ENCODE data around the gene IFNG. TPM values are rescaled to one million over a fixed set of nuclear protein-coding genes. Genes with fewer than 3 reads are reported as not detected.

The IFNG gene
- total RNA-seq, 1 experiment from 2014 or later, result not detected

GRCh38 chr12:68173792-68174191 lies 14.3 kb upstream of the IFNG start:
- DNase-seq (ENCODE audit: low read depth), result no peak
- in situ Hi-C loops (cut with HindIII; ENCODE audit: low pct_unique_long_range_greater_than_20kb, low sequenced_read_pairs), result no loop called here

GRCh38 chr12:68170726-68171125 lies 11.2 kb upstream of the IFNG start:
- no peak for DNase-seq (ENCODE audit: low read depth)

GRCh38 chr12:68169213-68169889 lies 9.8 kb upstream of the IFNG start:
- DNase-seq (ENCODE audit: low read depth), result no peak
- in situ Hi-C loops (cut with HindIII; ENCODE audit: low pct_unique_long_range_greater_than_20kb, low sequenced_read_pairs), result no loop called here

More at GRCh38 chr12:68170726-68171125, 11.2 kb upstream of the IFNG start:
- in situ Hi-C loops (cut with HindIII; ENCODE audit: low pct_unique_long_range_greater_than_20kb, low sequenced_read_pairs), result no loop called here

GRCh38 chr12:68166317-68166831 lies 6.8 kb upstream of the IFNG start:
- no peak for DNase-seq (ENCODE audit: low read depth)
- in situ Hi-C loops (cut with HindIII; ENCODE audit: low pct_unique_long_range_greater_than_20kb, low sequenced_read_pairs), result no loop called here

GRCh38 chr12:68163560-68164081 lies 4.1 kb upstream of the IFNG start:
- in situ Hi-C loops (cut with HindIII; ENCODE audit: low pct_unique_long_range_greater_than_20kb, low sequenced_read_pairs), result no loop called here
- no peak for DNase-seq (ENCODE audit: low read depth)

- in situ Hi-C loops (cut with HindIII; ENCODE audit: low pct_unique_long_range_greater_than_20kb, low sequenced_read_pairs), result no loop called here
- no peak for DNase-seq (ENCODE audit: low read depth)
These were observed 2.8 kb upstream of the IFNG start for GRCh38 chr12:68162374-68162773.

GRCh38 chr12:68158432-68158831 lies 1.1 kb downstream of the IFNG start:
- DNase-seq (ENCODE audit: low read depth), result no peak
- in situ Hi-C loops (cut with HindIII; ENCODE audit: low pct_unique_long_range_greater_than_20kb, low sequenced_read_pairs), result no loop called here

GRCh38 chr12:68157380-68157779 lies 2.2 kb downstream of the IFNG start:
- in situ Hi-C loops (cut with HindIII; ENCODE audit: low pct_unique_long_range_greater_than_20kb, low sequenced_read_pairs), result no loop called here
- no peak for DNase-seq (ENCODE audit: low read depth)

- DNase-seq (ENCODE audit: low read depth), result no peak
- in situ Hi-C loops (cut with HindIII; ENCODE audit: low pct_unique_long_range_greater_than_20kb, low sequenced_read_pairs), result no loop called here
These were observed 2.9 kb downstream of the IFNG start for GRCh38 chr12:68156636-68157035.

GRCh38 chr12:68154779-68155178 lies 4.8 kb downstream of the IFNG start:
- in situ Hi-C loops (cut with HindIII; ENCODE audit: low pct_unique_long_range_greater_than_20kb, low sequenced_read_pairs), result no loop called here
- no peak for DNase-seq (ENCODE audit: low read depth)

- in situ Hi-C loops (cut with HindIII; ENCODE audit: low pct_unique_long_range_greater_than_20kb, low sequenced_read_pairs), result no loop called here
- no peak for DNase-seq (ENCODE audit: low read depth)
These were observed 11.1 kb downstream of the IFNG start for GRCh38 chr12:68148261-68148951.

GRCh38 chr12:68140556-68140955 lies 19.0 kb downstream of the IFNG start:
- in situ Hi-C loops (cut with HindIII; ENCODE audit: low pct_unique_long_range_greater_than_20kb, low sequenced_read_pairs), result no loop called here
- no peak for DNase-seq (ENCODE audit: low read depth)

GRCh38 chr12:68139941-68140340 lies 19.6 kb downstream of the IFNG start:
- no peak for DNase-seq (ENCODE audit: low read depth)

GRCh38 chr12:68139001-68139400 lies 20.5 kb downstream of the IFNG start:
- no peak for DNase-seq (ENCODE audit: low read depth)
- in situ Hi-C loops (cut with HindIII; ENCODE audit: low pct_unique_long_range_greater_than_20kb, low sequenced_read_pairs), result no loop called here

More at GRCh38 chr12:68139941-68140340, 19.6 kb downstream of the IFNG start:
- in situ Hi-C loops (cut with HindIII; ENCODE audit: low pct_unique_long_range_greater_than_20kb, low sequenced_read_pairs), result no loop called here

- peak; percentile 19 for DNase-seq (ENCODE audit: low read depth)
- in situ Hi-C loops (cut with HindIII; ENCODE audit: low pct_unique_long_range_greater_than_20kb, low sequenced_read_pairs), result no loop called here
These were observed 21.1 kb downstream of the IFNG start for GRCh38 chr12:68138480-68138879.

GRCh38 chr12:68137335-68137830 lies 22.2 kb downstream of the IFNG start:
- in situ Hi-C loops (cut with HindIII; ENCODE audit: low pct_unique_long_range_greater_than_20kb, low sequenced_read_pairs), result no loop called here

GRCh38 chr12:68135520-68135919 lies 24.0 kb downstream of the IFNG start:
- in situ Hi-C loops (cut with HindIII; ENCODE audit: low pct_unique_long_range_greater_than_20kb, low sequenced_read_pairs), result no loop called here
- no peak for DNase-seq (ENCODE audit: low read depth)

More at GRCh38 chr12:68137335-68137830, 22.2 kb downstream of the IFNG start:
- DNase-seq (ENCODE audit: low read depth), result no peak

- in situ Hi-C loops (cut with HindIII; ENCODE audit: low pct_unique_long_range_greater_than_20kb, low sequenced_read_pairs), result no loop called here
- no peak for DNase-seq (ENCODE audit: low read depth)
These were observed 27.6 kb downstream of the IFNG start for GRCh38 chr12:68131867-68132414.

- in situ Hi-C loops (cut with HindIII; ENCODE audit: low pct_unique_long_range_greater_than_20kb, low sequenced_read_pairs), result no loop called here
- DNase-seq (ENCODE audit: low read depth), result no peak
These were observed 29.6 kb downstream of the IFNG start for GRCh38 chr12:68129979-68130378.

Data from Caki2 (cell line).